H1 (cell line): ENCODE results near the gene RNF183. TPM values are rescaled to one million over a fixed set of nuclear protein-coding genes. Genes with fewer than 3 reads are reported as not detected.
A peak's percentile ranks its signal among the peaks of the same experiment; 100 is the strongest.

Source experiments
- CTCF ChIA-PET: fragments of 300-600 bp; sonication (Branson Sonifier 250); formaldehyde crosslinking; loops from one replicate; lab custom pipeline; 2021; ENCODE audit not compliant: partially characterized antibody; lab: Charles Lee
- POLR2A ChIA-PET: fragments of 300-600 bp; sonication (Branson Sonifier 250); formaldehyde crosslinking; loops from one replicate; lab custom pipeline; 2021; ENCODE audit warnings: inconsistent platforms; ENCODE audit not compliant: partially characterized antibody; lab: Charles Lee
- DNase-seq, 2 experiments: peaks; one replicate each; pipeline versions ENCODE4 v3.0.0 to v3.0.0-alpha.2; 2010 to 2022; ENCODE audit warnings: low spot score in 2 of 2, low read depth in 1 of 2, mixed read lengths in 1 of 2
- FAIRE-seq: peaks from 2 replicates; lab custom pipeline; 2011; peaks lifted over from hg19 to GRCh38; lab: Jason Lieb, UNC
- H2AFZ ChIP-seq: 2 replicates; pipeline ENCODE4 v1.8.1; 2012; ENCODE audit warnings: low read length, inconsistent platforms
- H2AK5ac ChIP-seq: 2 replicates; pipeline ENCODE4 v1.6.1; 2013; ENCODE audit warnings: low read depth, low read length
- H2BK120ac ChIP-seq: replicated peaks from 2 replicates; pipeline ENCODE3; 2013; ENCODE audit warnings: low read depth, low read length, inconsistent platforms
- H2BK12ac ChIP-seq: 2 replicates; pipeline ENCODE4 v1.6.1; 2013; ENCODE audit warnings: low read depth, low read length
- H2BK15ac ChIP-seq: 2 replicates; pipeline ENCODE4 v1.6.1; 2013; ENCODE audit warnings: low read length
- H2BK20ac ChIP-seq: 2 replicates; pipeline ENCODE4 v1.6.1; 2013; ENCODE audit warnings: low read length
- H2BK5ac ChIP-seq: 2 replicates; pipeline ENCODE4 v1.6.1; 2013; ENCODE audit warnings: low read depth, low read length
- H3K14ac ChIP-seq: 2 replicates; pipeline ENCODE4 v1.6.1; 2013; ENCODE audit warnings: inconsistent platforms; ENCODE audit not compliant: insufficient read length
- H3K18ac ChIP-seq: 2 replicates; pipeline ENCODE4 v1.6.1; 2013; ENCODE audit warnings: low read length; ENCODE audit errors: extremely low read depth
- H3K23ac ChIP-seq: 2 replicates; pipeline ENCODE4 v1.6.1; 2013; ENCODE audit warnings: inconsistent platforms; ENCODE audit not compliant: insufficient read length
- H3K23me2 ChIP-seq: 2 replicates; pipeline ENCODE4 v1.6.1; 2013; ENCODE audit warnings: low read depth, low read length
- H3K27ac ChIP-seq: 2 replicates; pipeline ENCODE4 v1.6.1; 2011; ENCODE audit warnings: low read depth, low read length, inconsistent platforms
- H3K27me3 ChIP-seq, 4 experiments: replicated peaks in 1 of 4; 1 replicate in 1 of 4; 2 replicates in 3 of 4; pipeline versions ENCODE4 v1.6.1 to v1.8.1; 2011 to 2013; ENCODE audit warnings: low read length in 3 of 4, mild to moderate bottlenecking in 3 of 4, inconsistent platforms in 2 of 4, mixed read lengths in 2 of 4, moderate library complexity in 1 of 4; ENCODE audit not compliant: control insufficient read depth in 3 of 4, insufficient read depth in 3 of 4; ENCODE audit errors: extremely low read depth in 1 of 4
- H3K36me3 ChIP-seq, 4 experiments: 2 replicates each; pipeline versions ENCODE4 v1.6.1 to v1.8.1; 2011 to 2013; ENCODE audit warnings: mild to moderate bottlenecking in 4 of 4, low read length in 3 of 4, moderate library complexity in 2 of 4, control low read depth in 1 of 4, inconsistent platforms in 1 of 4; ENCODE audit not compliant: insufficient read depth in 4 of 4, control insufficient read depth in 2 of 4
- H3K4ac ChIP-seq: replicated peaks from 2 replicates; pipeline ENCODE3; 2013; ENCODE audit warnings: low read length, low read depth, mixed read lengths, inconsistent platforms; ENCODE audit not compliant: insufficient read length
- H3K4me1 ChIP-seq, 4 experiments: replicated peaks in 1 of 4; 1 replicate in 1 of 4; 2 replicates in 3 of 4; pipeline versions ENCODE4 v1.6.1 to v1.8.1; 2011 to 2013; ENCODE audit warnings: low read length in 3 of 4, inconsistent platforms in 2 of 4, mixed read lengths in 1 of 4; ENCODE audit not compliant: insufficient read depth in 4 of 4, control insufficient read depth in 3 of 4
- H3K4me2 ChIP-seq, 2 experiments: 2 replicates each; pipeline versions ENCODE4 v1.6.1 to v1.8.1; 2011 to 2013; ENCODE audit warnings: low read depth in 2 of 2, low read length in 2 of 2, control low read depth in 1 of 2, inconsistent platforms in 1 of 2, mild to moderate bottlenecking in 1 of 2; ENCODE audit not compliant: insufficient read depth in 1 of 2
- H3K4me3 ChIP-seq, 4 experiments: fragments of 200-600, 300-600 bp in 1 of 4; sonication (generic), shearing (Covaris generic), sonication (Bioruptor Twin) in 1 of 4; 2 replicates each; pipeline versions ENCODE4 v1.5.1 to v1.8.1; 2011 to 2016; ENCODE audit warnings: low read length in 4 of 4, low read depth in 3 of 4, control low read depth in 2 of 4, inconsistent platforms in 2 of 4, mild to moderate bottlenecking in 2 of 4, mixed read lengths in 1 of 4, moderate library complexity in 1 of 4; ENCODE audit not compliant: insufficient read depth in 2 of 4; ENCODE audit errors: extremely low read depth in 1 of 4
- H3K56ac ChIP-seq: replicated peaks from 2 replicates; pipeline ENCODE3; 2013; ENCODE audit warnings: low read depth, mild to moderate bottlenecking, mixed read lengths, low read length, inconsistent platforms; ENCODE audit not compliant: insufficient read length
- H3K79me1 ChIP-seq: 2 replicates; pipeline ENCODE4 v1.6.1; 2013; ENCODE audit warnings: low read depth, low read length, control low read depth
- H3K79me2 ChIP-seq, 2 experiments: 2 replicates each; pipeline versions ENCODE4 v1.6.1 to v1.8.1; 2012 to 2013; ENCODE audit warnings: low read length in 2 of 2, mild to moderate bottlenecking in 2 of 2, inconsistent platforms in 1 of 2; ENCODE audit not compliant: insufficient read depth in 2 of 2, control insufficient read depth in 1 of 2
- H3K9ac ChIP-seq, 4 experiments: replicated peaks in 1 of 4; 1 replicate in 1 of 4; 2 replicates in 3 of 4; pipeline versions ENCODE4 v1.6.1 to v1.8.1; 2011 to 2013; ENCODE audit warnings: low read depth in 3 of 4, low read length in 3 of 4, control low read depth in 2 of 4, mild to moderate bottlenecking in 2 of 4, moderate library complexity in 2 of 4, inconsistent platforms in 1 of 4; ENCODE audit errors: extremely low read depth in 1 of 4
- H3K9me3 ChIP-seq, 2 experiments: 2 replicates each; pipeline versions ENCODE4 v1.6.1 to v1.8.1; 2012 to 2013; ENCODE audit warnings: mild to moderate bottlenecking in 2 of 2, moderate library complexity in 2 of 2, control low read depth in 1 of 2, inconsistent platforms in 1 of 2, low read depth in 1 of 2, low read length in 1 of 2, mixed read lengths in 1 of 2; ENCODE audit not compliant: insufficient read depth in 2 of 2
- H4K20me1 ChIP-seq, 2 experiments: replicated peaks in 1 of 2; 2 replicates each; pipeline versions ENCODE3 to v1.8.1; 2011 to 2013; ENCODE audit warnings: inconsistent platforms in 2 of 2, low read length in 2 of 2, mild to moderate bottlenecking in 1 of 2; ENCODE audit not compliant: insufficient read depth in 2 of 2, control insufficient read depth in 1 of 2
- H4K5ac ChIP-seq: 2 replicates; pipeline ENCODE4 v1.6.1; 2013; ENCODE audit warnings: low read length, low read depth, mixed read lengths, inconsistent platforms; ENCODE audit not compliant: insufficient read length
- H4K8ac ChIP-seq: 2 replicates; pipeline ENCODE4 v1.8.0; 2013; ENCODE audit warnings: mild to moderate bottlenecking, moderate library complexity, low read length, inconsistent platforms; ENCODE audit not compliant: insufficient read depth; ENCODE audit errors: extremely low read depth
- H4K91ac ChIP-seq: replicated peaks from 2 replicates; pipeline ENCODE3; 2013; ENCODE audit warnings: low read length, mixed read lengths, inconsistent platforms; ENCODE audit not compliant: insufficient read length
- ATF2 ChIP-seq: IDR thresholded peaks from 2 replicates; pipeline ENCODE4 v1.6.1; 2012; ENCODE audit warnings: low read length, inconsistent platforms
- CBX5 ChIP-seq: fragments of 300-800, 300-1000 bp; sonication (generic); IDR thresholded peaks from 2 replicates; pipeline ENCODE4 v1.7.1; 2016; ENCODE audit warnings: antibody characterized with exemption, low read length, low read depth
- EZH2 ChIP-seq: fragments of 200-600 bp; sonication (generic); IDR thresholded peaks from 2 replicates; pipeline ENCODE4 v1.7.1; 2012; ENCODE audit warnings: low read depth, mild to moderate bottlenecking, moderate library complexity, low read length, inconsistent platforms; ENCODE audit not compliant: severe bottlenecking
- FOSL1 ChIP-seq: IDR thresholded peaks from 2 replicates; pipeline ENCODE4 v1.6.1; 2011; ENCODE audit warnings: mild to moderate bottlenecking, low read depth, low read length, moderate library complexity; ENCODE audit not compliant: insufficient read depth
- GTF2F1 ChIP-seq: IDR thresholded peaks from 2 replicates; pipeline ENCODE4 v1.6.1; 2012; ENCODE audit warnings: low read depth, low read length, improper control_type of control experiment, borderline replicate concordance
- HDAC6 ChIP-seq: IDR thresholded peaks from one replicate; pipeline ENCODE4 v1.7.1; 2012; ENCODE audit warnings: low read depth, mild to moderate bottlenecking, inconsistent platforms, low read length, moderate library complexity
- SRF ChIP-seq: IDR thresholded peaks from 2 replicates; pipeline ENCODE4 v1.6.1; 2011; ENCODE audit warnings: mild to moderate bottlenecking, low read depth, low read length, moderate library complexity
- TAF7 ChIP-seq: optimal IDR thresholded peaks from 2 replicates; pipeline ENCODE3; 2011; ENCODE audit warnings: low read depth, mild to moderate bottlenecking, inconsistent platforms, low read length, moderate library complexity, borderline replicate concordance
- TBP ChIP-seq: IDR thresholded peaks from 2 replicates; pipeline ENCODE4 v1.6.1; 2011; ENCODE audit warnings: low read depth, low read length, improper control_type of control experiment
- WGBS, 2 experiments: shearing (Covaris generic) in 1 of 2; methylation state at CpG; one replicate each; pipeline versions ENCODE4 v1.1.6 to v1.1.7; 2013 to 2015; ENCODE audit warnings: low lambda C conversion rate in 2 of 2, mixed read lengths in 2 of 2, inconsistent platforms in 1 of 2, low coverage in 1 of 2, missing lambda C conversion rate in 1 of 2; ENCODE audit not compliant: insufficient replicate concordance in 2 of 2, insufficient coverage in 1 of 2, insufficient read length in 1 of 2; ENCODE audit errors: extremely low coverage in 1 of 2, missing lambda C conversion rate in 1 of 2; 5-methylcytosine and 5-hydroxymethylcytosine counted together
- polyA plus RNA-seq, 7 experiments: library from polyadenylated mRNA; depleted of rRNA in 3 of 7; stranded (reverse) in 5 of 7; unstranded in 2 of 7; fragments of >200 nt in 5 of 7; fragments of 200-250 nt in 2 of 7; gene quantifications; 1 replicate in 5 of 7; 2 replicates in 1 of 7; 4 replicates in 1 of 7; pipeline versions ENCODE4 v1.2.1 to v1.2.3, GENCODE V29; 2011 to 2013; ENCODE audit warnings: missing spikeins in 2 of 7, mixed read lengths in 2 of 7
- total RNA-seq: library from RNA; stranded (reverse); fragmentation: NEBNext Ultra II Directional; extraction: Animal tissue kit (Norgen Biotek cat#: 25700); gene quantifications from 2 replicates; pipeline ENCODE4 v1.2.1, GENCODE V29; 2021

RNF183 gene
- total and polyA plus RNA-seq, 2 of the 8 experiments (the other 6 are each of a cell fraction or from before 2014, with no cell fraction given), result 0.15 TPM; not detected in 1

- Histone ChIP-seq H3K9me3 (no peaks in the 10 kb centered on the region), H2AK5ac (no peak within 1 kb of the TSS), H4K20me1 (no peaks in the 10 kb centered on the region), H2BK15ac (no peak within 1 kb of the TSS), H3K36me3 (no peaks in the 10 kb centered on the region), H2BK120ac (no peak within 1 kb of the TSS), H3K23ac (no peak within 1 kb of the TSS), H2AFZ (peak within 1 kb of the TSS; percentile 99), H3K4ac (no peak within 1 kb of the TSS), H3K79me1 (no peaks in the 10 kb centered on the region), H3K56ac (no peak within 1 kb of the TSS), H2BK5ac (peak within 1 kb of the TSS; percentile 29; the same call in 1 of the 2 replicates), H2BK20ac (no peak within 1 kb of the TSS), H4K91ac (peak within 1 kb of the TSS; percentile 60), H3K18ac (no peak within 1 kb of the TSS; the same call in 1 of the 2 replicates), H4K5ac (no peak within 1 kb of the TSS), H3K4me3 (peak within 1 kb of the TSS; percentile 66 to 81 (median 70)), H2BK12ac (no peak within 1 kb of the TSS), H3K79me2 (no peaks in the 10 kb centered on the region), H3K9ac (peak within 1 kb of the TSS in 3 of 4 experiments; percentile 49 to 58 (median 49); a peak in 6 of 7 replicates), H3K4me2 (peak within 1 kb of the TSS; percentile 76 to 93), H3K27me3 (peaks cover 0 to 7% (median 3%) of the 10 kb centered on the region in 4 experiments; a peak in 2 of 7 replicates), H3K4me1 (peaks cover 0 to 2% (median 0%) of the 10 kb centered on the region in 4 experiments; a peak in 2 of 7 replicates), H4K8ac (peak within 1 kb of the TSS; percentile 81; the same call in 1 of the 2 replicates), H3K23me2 (peaks cover 4% of the 10 kb centered on the region), H3K14ac (no peak within 1 kb of the TSS), H3K27ac (no peak within 1 kb of the TSS)
- FAIRE-seq (no peak), DNase-seq (peak; percentile 73 to 94)
- 4% methylated on average over 44 of the region's 46 CpGs; no CpG with 5 or more reads in 1 of the 2 experiments for WGBS, 2 experiments
- CTCF ChIA-PET, result interaction anchor here (0.6 to 2.2 kb wide), 15 partner anchors 11 to 318 kb away, joined by 3 to 12 read pairs (median 3); partner anchors contain the start of genes BSPRY, CDC26 and PRPF4
- POLR2A ChIA-PET, result interaction anchor here (0.7 to 3.5 kb wide), 14 partner anchors 8 to 283 kb away, joined by 3 to 11 read pairs (median 4); partner anchors contain the start of genes BSPRY, C9orf43, HDHD3 and POLE3
- peak; percentile 55 for TF ChIP-seq SRF
- no peak for TF ChIP-seq FOSL1
- peak; percentile 93 for TF ChIP-seq TBP
- peak; percentile 39; the same call in 1 of the 2 replicates for TF ChIP-seq ATF2
- TF ChIP-seq GTF2F1, result no peak
- no peak for TF ChIP-seq HDAC6
- peak; percentile 83 for TF ChIP-seq TAF7
- peak; percentile 25 for TF ChIP-seq EZH2
- TF ChIP-seq CBX5, result no peak
These were observed 37.0 kb upstream of the RNF183 start, which contains the start of gene WDR31 for GRCh38 chr9:113340011-113340699. Gene WDR31 (minus strand): TSS chr9:113340275. CDS start chr9:113332022, 8,253 bp downstream.
